HS-27A (cell line): ENCODE data around the gene MROH2B.
"Not testable (repeated sequence)": the region's sequence is repeated elsewhere in the genome, so short reads cannot be mapped to it uniquely, and the experiment has no call there.

Source experiments
- DNase-seq: peaks from one replicate; pipeline ENCODE4 v3.0.0-alpha.2; 2012; ENCODE audit warnings: low read depth, missing footprints

MROH2B gene

DNA sequence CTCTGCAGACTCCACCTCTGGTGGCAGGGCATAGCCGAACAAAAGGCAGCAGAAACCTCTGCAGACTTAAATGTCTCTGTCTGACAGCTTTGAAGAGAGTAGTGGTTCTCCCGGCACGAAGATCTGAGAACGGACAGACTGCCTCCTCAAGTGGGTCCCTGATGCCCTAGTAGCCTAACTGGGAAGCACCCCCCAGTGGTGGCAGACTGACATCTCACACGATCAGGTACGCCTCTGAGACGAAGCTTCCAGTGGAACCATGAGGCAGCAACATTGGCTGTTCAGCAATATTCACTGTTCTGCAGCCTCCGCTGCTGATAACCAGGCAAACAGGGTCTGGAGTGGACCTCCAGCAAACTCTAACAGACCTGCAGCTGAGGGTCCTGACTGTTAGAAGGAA lies 48.5 kb downstream of the MROH2B start:
- not testable (repeated sequence) for DNase-seq

DNA sequence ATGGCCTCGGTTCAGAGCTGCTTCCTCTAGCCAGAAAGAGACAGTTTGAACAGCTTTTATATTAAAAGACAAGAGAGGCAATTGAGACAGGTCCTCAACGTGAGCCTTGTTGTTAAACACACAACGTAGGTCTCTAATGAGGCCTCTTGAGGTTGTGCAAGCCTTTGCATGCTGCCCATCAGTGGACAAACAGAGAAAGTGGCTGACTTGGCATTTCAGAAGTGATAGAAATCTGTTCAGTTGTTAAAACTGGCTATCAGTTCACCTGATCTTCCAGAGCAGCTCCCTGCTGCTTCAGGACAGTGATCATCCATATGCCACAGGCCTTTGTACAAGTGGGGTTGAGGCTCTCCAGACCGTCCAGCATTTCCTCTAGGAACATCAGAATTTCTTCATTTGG lies 58.8 kb downstream of the MROH2B start:
- no peak for DNase-seq

DNA sequence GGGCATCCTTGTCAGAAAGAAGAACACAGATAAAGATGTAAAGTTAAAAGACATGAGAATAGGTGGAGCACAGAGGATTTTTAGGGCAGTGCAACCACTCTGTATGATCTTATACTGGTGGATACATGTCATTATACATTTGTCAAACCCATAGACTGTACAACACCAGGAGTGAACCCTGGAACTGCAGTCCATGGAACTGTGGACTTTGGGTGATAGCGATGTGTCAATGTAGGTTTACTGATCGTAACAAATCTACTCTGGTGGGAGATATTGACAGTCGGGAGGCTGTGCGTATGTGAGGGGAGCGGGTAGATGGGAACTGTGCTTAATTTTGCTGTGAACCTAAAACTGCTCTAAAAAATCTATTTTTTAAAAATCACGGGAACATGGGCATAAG lies 60.6 kb downstream of the MROH2B start:
- no peak for DNase-seq

DNA sequence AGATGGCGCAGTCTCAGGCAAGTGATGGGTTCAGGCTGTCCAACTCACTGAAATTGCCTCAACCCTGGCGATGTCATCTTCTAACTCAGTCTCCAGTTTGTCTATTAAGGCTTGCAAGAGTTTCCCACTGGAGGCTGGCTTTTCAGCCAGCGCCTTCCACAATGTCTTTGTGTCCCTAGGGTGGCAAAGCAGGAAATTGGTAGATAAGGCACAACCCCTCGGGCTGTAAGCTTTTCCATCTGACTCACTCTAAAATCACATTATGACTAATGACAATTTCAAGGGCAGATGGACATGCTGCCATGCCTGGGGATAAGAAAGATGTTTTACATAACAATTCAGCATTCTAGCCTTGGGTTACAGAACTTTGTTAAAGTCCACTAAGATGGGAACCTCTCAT lies 61.9 kb downstream of the MROH2B start:
- peak; percentile 66 for DNase-seq

DNA sequence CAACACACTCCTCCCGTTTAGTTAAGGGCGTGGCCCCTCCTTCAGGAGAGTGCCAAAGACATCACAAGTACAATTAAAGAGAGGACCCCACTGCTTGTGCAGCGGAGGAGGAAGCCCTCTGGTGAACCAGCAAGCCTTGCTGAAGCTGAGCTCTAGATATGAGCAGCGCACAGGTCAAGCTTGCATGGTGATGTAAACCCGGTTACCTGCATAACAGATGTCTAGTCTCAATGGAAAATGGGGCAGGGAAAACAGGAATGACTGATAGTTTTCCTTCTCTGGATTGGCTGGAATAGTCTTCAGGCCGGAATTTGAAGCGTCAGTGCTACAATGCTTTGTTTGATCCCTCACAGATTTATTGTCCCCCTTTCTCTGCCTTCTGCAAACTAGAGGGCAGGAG lies 66.2 kb downstream of the MROH2B start:
- DNase-seq: no peak

DNA sequence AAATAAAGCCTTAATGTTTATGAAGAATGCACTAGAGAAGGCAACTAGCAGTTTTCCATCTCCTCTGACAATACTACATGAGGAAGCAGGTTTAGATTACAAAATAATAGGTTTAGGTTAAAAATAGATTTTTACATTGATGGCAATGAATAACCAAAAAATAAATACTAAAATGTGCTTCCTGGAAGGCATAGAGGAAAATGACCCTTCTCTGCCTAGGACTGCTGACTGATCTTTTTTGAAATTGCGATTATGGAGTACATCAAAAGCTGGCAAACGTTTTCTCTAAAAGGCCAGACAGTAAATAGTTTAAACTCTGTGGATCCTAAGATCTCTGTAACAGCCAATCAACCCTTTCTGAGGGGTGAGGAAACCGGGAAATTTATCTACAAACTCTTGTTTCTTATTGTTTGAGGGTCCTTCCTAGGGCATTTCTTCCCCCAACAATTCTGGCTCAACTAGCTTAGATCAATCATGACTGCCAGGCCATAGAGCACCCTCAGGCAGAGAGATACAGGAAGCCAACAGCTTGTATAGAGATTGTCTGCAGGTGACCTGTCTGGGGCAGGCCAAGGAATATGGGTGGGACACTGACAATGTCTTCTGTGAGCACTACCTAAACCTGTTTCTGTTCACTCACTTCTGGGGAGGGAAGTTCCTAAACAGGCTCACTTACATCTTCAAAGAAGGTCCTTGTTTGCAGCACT lies 67.3 kb downstream of the MROH2B start:
- DNase-seq: no peak

DNA sequence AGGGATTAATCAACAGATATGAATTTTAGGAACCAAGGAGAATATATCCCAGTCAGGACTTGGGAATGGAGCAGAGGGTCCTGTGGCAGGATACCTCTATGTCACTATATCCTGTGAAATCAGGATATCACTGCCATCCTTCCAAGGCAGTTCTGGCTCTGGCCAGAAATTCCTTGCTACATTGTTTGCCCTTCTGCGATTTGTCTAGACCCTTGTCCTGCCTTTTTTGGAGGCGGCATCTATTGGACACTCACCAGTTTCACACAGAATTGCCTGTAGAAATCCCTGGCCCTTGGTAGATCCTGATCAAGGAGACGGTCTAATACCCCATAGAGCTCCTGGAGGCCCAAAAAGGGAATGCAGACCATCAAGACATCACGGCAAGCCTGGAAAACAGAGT lies 71.2 kb downstream of the MROH2B start:
- DNase-seq: no peak

DNA sequence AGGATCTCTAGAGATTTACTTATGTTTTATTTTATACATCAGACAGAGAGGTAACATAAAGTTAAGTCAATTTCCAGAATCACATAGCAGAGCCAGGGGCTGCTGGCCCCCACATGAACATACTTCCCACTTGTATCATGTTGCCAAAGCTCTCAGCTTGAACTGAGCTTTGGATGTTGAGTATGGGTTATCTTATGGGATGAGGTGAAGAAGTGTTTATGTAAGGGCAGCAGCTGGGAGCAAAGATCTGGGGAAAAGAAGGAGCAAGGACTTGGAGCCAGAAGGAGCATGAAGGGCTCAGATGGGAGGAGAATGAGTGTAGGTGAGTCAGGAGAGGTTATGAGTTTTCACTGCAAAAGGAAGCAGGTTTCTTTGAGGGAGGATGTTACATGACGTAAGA lies 72.0 kb downstream of the MROH2B start:
- no peak for DNase-seq

DNA sequence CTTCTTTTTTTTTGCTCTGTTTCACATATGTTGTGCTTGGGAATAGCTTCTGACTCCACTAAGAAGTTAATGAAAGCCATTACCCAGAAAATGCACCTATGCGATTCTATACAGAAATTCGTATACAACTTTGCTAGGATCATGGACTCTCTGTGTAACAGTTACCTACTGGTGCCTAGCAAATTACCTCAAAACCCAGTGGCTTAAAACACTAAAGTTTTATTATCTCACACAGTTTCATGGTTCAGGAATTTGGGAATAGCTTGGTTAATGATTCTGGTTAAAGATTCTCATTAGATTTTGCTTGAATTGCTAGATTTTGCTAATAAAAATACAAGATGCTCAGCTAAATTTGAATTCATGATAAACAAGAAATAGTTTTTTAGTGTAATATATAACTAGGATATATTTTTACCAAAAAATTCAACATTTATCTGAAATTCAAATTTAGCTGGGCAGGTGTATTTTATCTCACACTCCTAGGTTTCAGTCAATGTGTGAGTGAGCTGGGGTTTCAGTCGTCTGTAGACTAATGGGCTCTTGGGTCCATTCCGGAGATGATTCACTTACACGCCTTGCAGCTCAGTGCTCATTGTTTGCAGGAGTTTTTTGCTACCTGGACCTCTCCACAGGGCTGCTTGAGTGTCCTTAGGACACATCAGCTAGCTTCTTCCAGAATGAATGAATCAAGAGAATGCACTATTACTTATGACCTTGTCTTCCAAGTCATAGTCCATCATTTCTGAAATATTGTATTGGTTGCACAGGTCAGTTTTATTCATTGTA lies 75.1 kb downstream of the MROH2B start:
- DNase-seq: no peak

DNA sequence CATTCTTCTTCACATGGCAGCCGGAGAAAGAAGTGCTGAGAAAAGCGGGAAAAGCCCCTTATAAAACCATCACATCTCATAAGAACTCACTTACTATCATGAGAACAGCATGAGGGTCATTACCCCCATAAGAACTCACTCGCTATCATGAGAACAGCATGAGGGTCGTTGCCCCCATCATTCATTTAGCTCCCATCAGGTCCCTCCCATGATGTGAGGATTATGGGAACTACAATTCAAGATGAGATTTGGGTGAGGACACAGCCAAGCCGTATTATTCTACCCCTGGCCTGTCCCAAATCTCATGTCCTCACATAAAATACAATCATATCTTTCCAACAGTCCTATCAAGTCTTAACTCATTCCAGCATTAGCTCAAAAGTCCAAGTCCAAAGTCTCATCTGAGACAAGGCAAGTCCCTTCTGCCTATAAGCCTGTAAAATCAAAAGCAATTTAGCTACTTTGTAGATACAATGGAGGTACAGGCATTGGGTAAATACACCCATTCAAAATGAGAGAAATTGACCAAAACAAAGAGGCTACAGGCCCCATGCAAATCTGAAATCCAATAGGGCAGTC lies 79.1 kb downstream of the MROH2B start:
- no peak for DNase-seq

DNA sequence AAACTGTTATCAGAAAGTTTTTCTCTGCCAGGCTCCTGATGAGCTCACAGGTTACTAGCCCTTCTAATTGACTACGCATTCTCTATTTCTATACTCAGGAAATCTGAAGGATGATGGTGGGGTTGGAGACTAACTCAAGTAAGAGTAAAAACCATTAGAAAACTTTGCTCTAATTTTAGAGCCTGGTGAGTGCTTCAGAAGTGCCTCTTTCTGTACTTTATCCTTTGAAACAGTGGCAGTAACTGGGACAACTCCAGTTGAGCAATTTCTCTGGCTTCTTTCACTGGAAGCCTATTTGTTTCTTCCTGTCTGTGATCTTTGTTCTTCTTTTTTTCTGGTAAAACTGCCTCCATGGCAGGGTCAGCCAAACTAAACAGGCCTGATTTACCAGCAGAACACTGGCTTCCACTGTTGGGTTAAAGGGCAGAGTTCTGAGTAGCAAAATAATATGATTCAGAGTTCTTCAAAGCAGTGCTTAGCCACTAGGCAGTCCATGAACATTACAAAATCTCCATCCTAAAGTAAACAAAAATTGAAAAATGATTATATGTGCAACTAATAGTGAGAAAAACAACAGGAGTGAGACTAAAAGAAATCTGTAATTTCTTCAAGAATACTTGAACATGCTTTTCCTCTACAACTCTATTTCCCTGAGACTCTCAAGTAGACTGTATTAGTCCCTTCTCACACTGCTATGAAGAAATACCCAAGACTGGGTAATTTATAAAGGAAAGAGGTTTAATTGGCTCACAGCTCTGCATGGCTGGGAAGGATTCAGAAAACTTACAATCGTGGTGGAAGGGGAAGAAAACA lies 79.8 kb downstream of the MROH2B start:
- no peak for DNase-seq

DNA sequence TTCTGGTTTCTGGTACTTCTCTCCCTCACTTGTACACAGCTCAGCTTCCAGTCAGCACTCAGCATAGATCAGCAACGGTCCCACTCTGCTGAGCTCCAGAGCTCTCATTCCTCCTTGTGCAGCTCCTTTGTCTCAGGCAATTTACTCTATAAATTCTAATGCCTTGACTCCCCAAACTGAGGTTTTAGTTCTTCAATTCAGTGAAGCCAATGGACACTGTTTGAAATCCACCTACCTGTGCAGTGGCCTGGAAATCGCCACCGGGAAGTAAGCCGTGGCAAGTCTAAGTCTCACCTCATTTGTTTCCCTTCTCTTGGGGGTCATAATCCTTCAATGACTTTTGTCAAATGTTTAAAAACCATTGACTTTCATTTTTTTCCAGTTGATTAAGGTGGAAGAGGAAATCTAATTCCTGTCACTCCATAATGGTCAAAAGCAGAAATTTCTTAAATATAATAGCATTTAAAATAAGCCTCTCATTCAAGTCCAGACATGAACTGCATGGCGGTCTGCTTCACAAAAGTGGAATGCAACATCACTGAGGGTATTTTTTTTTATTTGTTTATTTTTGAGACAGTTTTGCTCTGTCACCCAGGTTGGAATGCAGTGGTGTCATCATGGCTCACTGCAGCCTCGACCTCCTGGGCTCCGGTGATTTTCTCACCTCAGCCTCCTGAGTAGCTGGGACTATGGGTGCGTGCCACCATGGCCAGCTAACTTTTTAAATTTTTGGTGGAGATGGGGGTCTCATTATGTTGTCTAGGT lies 82.2 kb downstream of the MROH2B start:
- DNase-seq: no peak

DNA sequence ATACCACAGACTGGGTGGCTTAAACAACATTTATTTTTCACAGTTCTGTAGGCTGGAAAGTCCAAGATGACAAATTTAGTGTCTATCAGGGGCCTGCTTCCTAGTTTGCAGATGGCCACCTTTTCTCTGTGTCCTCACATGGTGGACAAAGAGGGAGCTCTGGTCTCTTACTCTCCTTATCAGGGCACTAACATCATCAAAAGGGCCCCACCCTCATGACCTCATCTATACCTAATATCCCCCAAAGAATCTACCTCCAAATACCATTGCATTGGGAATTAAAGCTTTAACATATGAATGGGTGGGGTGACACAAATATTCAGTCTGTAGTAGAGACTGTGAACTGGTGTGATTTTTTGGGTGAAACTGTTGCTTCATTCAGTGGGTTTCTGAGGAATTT lies 83.8 kb downstream of the MROH2B start:
- DNase-seq: no peak

DNA sequence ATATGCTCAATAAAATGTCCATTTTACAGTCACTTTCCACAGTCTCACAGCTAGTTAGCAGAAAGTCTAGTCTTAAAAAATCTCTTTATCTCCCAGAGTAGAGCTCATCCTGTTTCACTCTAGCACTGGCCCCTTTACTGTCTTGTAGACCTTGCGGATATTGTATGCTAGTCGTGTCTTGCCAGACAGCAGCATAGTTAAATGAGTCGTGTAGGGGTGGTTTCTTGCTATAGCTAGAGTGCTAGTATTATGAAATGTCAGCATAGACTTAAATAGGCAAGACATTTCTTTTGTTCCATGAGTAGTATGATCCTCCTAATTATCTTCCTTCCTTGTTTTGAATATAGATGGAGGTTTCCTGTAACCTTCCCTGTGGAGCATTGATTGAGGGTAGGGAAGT lies 84.5 kb downstream of the MROH2B start:
- DNase-seq: no peak

DNA sequence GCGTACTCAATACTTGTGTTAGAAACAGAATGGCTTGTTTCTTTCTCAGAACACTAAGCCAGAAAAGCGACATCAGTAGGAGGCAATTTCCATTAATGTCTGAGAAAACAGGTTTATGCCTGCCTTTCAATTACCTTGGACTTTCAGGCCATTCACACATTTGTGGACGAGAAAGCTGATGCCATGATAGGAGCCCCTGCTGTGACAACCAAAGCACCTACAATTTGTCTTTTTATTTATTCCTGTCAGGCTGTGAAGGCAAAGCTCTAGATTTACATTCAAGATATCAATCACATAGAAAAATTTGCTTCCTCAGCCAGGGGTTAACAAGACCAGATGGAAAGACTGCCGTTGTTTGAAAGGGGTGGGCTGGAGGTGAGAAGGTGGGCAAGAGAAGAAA lies 85.6 kb downstream of the MROH2B start:
- no peak for DNase-seq

DNA sequence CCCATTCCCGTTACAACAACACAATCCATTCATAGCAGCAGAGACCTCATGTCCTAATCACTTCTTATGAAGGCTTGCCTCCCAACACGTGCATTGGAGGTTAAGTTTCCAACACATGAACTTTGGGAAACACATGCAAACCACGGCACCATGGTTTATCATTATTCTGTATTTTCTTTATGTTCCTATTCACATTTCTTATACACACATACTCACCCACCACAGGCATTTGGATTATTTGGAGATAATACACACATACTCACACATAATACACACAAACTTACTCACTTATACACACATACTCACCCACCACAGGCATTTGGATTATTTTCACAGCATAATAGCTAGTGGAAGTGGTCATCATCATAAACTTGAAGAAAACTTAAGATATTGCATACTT lies 86.3 kb downstream of the MROH2B start:
- DNase-seq: peak; percentile 81

DNA sequence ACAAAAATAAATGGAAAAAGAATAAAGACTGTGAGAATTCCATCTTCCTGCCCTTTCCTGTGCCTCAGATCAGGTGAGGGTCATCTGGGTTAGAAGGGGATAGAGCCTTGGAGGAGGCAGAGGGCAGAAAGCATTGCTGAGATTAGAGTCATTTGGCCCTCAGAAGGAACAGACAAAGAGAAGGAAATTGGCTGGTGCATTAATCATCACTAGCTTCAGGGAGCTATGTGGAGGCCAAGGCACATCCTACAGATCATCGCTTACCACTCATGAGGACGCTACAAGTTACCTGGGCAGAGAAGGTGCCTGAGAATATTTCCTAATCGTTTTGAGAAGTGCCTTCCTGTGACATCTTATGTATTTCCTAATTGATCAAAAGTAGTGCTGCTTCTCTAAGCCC lies 87.4 kb downstream of the MROH2B start:
- no peak for DNase-seq

DNA sequence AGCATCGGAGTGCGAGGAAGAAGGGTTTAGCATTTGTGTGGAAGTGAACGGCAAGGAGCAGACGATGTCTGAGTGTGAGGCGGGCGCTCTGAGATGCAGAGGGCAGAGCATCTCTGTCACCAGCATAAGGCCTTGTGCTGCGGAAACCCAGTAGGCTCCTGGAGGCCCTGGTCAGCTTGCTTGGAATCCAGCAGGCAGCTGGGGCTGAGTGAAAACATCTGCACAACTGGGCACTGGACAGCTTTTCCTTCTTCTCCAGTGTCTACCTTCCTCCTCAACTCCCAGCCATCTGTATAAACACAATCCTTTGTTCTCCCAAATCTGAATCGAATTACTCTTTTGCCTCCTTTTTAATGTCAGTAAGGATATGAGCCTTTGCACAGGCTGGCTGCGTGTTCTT lies 89.7 kb downstream of the MROH2B start:
- no peak for DNase-seq

DNA sequence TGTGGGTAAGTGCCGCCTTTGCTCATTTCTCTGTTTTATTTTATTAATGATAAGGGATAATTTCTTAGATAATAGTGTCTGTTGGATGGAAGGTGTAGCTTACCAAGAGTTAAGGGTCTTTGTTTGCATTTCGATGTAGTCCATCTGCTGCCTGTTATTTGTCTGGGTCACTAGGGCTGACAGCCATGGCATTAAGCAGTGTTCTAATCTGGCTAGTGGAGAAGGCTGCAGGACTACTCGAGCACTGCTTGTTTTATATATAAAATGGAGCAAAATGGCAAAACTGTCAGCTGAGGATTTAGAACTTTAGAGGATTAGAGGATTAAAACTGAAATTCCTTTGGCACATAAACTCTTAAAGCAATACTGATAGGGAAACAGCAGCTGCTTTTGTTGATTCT lies 94.3 kb downstream of the MROH2B start:
- no peak for DNase-seq

DNA sequence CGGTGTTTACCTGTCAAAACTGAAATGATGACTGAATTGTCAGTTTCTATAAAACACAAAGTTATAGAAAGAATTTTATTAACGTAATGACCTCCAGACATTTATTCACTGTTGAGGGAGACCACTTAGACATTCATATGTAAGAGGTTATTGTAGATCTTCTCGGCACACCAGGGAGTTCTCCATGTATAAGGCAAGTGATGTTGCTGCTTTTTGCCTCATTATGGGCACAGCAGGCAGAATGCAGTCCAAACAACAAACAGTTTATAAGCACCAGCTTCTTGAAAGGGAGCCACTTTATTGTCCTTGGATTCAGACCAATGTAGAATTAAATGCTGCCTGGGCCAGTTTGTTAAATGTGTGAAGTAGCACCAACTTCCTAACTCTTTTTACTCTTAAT lies 95.1 kb downstream of the MROH2B start:
- no peak for DNase-seq

DNA sequence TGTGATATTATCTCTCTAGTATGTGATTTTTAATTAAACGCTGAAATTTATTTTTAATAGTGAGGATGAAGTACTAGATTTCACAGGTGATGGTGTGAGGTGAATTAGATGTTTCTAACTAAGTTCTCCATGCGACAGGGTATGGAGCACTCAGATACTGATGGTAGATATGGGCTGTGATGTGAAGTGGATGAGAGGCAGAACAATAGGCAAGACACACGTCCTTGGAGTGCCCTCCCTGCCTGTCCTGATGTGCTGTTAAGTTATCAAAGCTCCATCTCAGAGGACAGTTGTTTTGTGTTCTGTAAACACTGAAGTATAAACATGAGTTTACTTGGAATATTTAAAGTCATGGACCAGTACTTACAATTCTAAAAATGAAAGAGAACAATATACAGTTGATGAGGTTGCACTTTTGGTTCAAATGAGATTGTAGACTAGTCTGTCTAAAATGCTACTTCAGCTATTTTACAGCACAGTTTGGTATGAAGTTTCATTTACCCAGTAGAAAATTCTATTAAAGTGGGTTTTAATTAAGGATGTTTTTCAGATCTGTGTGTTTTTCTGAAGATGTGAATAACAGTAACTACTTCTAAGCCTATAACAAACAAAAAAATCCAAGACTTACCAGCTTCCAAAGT lies 97.7 kb downstream of the MROH2B start:
- no peak for DNase-seq
